ENCODE data around the gene ANKRD24. TPM values are rescaled to one million over a fixed set of nuclear protein-coding genes. Genes with fewer than 3 reads are reported as not detected.

ANKRD24 gene
- total and polyA plus RNA-seq, 7 donors, result 0.34 to 2.7 (median 0.46) TPM

- H3K36me3 ChIP-seq (ENCODE audit: insufficient read depth in 1 of 2, low read depth in 1 of 2), result peaks cover 19 to 100% of the 10 kb centered on the region in 2 donors
- WGBS, 3 donors, result 85 to 97% (median 91%) methylated on average over 6 of the region's 6 CpGs
Measured at GRCh38 chr19:4257025-4257424, 74.5 kb downstream of the ANKRD24 start.

DNA sequence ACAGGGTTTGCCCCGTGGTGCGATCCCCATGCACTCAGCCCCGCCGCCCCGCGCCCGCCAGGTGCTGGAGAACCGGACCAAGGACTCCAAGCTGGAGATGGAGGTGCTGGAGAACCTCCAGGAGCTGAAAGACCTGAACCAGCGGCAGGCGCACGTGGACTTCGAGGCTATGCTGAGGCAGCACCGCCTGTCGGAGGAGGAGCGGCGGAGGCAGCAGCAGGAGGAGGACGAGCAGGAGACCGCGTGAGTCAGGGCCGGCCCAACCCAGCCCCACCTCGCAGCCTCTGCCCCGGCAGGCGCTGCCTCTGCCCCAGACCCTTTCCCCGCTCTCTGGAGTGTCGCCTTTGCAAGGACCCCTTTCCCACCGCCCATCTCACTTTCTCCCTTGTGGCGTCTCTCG is 75.7 kb downstream of the ANKRD24 start:
- no peak overlapping the region for H3K4me3 ChIP-seq
- H3K27me3 ChIP-seq (ENCODE audit: insufficient read depth in 3 of 3, low read length in 2 of 3), result no peaks in the 10 kb centered on the region
- peaks cover 18 to 100% of the 10 kb centered on the region in 2 donors for H3K36me3 ChIP-seq (ENCODE audit: insufficient read depth in 1 of 2, low read depth in 1 of 2)
- TF ChIP-seq, protein P1, sequence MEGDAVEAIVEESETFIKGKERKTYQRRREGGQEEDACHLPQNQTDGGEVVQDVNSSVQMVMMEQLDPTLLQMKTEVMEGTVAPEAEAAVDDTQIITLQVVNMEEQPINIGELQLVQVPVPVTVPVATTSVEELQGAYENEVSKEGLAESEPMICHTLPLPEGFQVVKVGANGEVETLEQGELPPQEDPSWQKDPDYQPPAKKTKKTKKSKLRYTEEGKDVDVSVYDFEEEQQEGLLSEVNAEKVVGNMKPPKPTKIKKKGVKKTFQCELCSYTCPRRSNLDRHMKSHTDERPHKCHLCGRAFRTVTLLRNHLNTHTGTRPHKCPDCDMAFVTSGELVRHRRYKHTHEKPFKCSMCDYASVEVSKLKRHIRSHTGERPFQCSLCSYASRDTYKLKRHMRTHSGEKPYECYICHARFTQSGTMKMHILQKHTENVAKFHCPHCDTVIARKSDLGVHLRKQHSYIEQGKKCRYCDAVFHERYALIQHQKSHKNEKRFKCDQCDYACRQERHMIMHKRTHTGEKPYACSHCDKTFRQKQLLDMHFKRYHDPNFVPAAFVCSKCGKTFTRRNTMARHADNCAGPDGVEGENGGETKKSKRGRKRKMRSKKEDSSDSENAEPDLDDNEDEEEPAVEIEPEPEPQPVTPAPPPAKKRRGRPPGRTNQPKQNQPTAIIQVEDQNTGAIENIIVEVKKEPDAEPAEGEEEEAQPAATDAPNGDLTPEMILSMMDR (IDR thresholded peaks at IDR 0.05), result no peak
- H3K9me3 ChIP-seq, result peaks cover 5% of the 10 kb centered on the region
- intact Hi-C loops (cut with DNase I), result no loop called here
- DNase-seq (no peak), ATAC-seq (no peak)
- no peak overlapping the region for H3K27ac ChIP-seq
- no peaks in the 10 kb centered on the region for H3K4me1 ChIP-seq
- 92 to 97% (median 94%) methylated on average over 23 to 28 of the region's 28 CpGs for WGBS, 3 donors

More at GRCh38 chr19:4257025-4257424, 74.5 kb downstream of the ANKRD24 start:
- peaks cover 5% of the 10 kb centered on the region for H3K9me3 ChIP-seq
- no peak overlapping the region for H3K4me3 ChIP-seq
- ATAC-seq, result no peak
- intact Hi-C loops (cut with DNase I), result no loop called here
- H3K27ac ChIP-seq, result no peak overlapping the region
- no peak for DNase-seq
- H3K27me3 ChIP-seq (ENCODE audit: insufficient read depth in 3 of 3, low read length in 2 of 3), result no peaks in the 10 kb centered on the region
- H3K4me1 ChIP-seq, result no peaks in the 10 kb centered on the region
- TF ChIP-seq, protein P1 (IDR thresholded peaks at IDR 0.05), result no peak

DNA sequence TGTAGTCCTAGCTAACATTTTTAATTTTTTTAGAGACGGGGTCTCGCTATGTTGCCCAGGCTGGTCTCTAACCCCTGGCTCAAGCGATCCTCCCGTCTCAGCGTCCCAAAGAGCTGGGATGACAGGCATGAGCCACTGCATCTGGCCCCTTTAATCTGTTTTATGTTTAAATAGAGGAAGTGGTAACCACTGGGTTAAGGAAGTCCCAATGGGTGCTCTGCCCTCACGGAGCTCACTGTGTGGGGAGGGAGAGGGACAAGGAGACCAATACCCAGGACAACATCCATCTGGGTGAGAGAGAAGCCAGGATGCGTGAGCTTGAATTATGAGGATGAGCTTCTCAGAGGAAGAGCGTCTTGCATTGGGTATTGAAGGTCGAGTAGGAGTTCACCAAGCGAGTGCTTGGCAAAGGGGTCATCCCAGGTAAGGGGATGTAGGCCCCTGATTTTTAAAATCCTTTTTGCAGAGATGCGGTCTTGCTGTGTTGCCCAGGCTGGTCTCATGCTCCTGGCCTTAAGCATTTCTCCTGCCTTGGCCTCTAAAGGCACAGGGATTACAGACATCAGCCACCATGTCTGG is 78.2 kb downstream of the ANKRD24 start:
- WGBS, 3 donors, result 91 to 94% (median 94%) methylated on average over 11 of the region's 11 CpGs
- Histone ChIP-seq H3K4me1 (no peaks in the 10 kb centered on the region), H3K27ac (no peak overlapping the region), H3K27me3 (ENCODE audit: insufficient read depth in 3 of 3, low read length in 2 of 3) (no peaks in the 10 kb centered on the region), H3K36me3 (ENCODE audit: insufficient read depth in 1 of 2, low read depth in 1 of 2) (peaks cover 10 to 95% of the 10 kb centered on the region in 2 donors), H3K4me3 (no peak overlapping the region), H3K9me3 (peaks cover 5% of the 10 kb centered on the region)
- ATAC-seq, result no peak
- intact Hi-C loops (cut with DNase I), result loop anchor here in 1 of 2 donors (10.0 kb wide), 1 partner anchor 264 kb away; no protein-coding TSS in a partner anchor
- TF ChIP-seq, protein P1 (IDR thresholded peaks at IDR 0.05), result no peak
- DNase-seq, result no peak

DNA sequence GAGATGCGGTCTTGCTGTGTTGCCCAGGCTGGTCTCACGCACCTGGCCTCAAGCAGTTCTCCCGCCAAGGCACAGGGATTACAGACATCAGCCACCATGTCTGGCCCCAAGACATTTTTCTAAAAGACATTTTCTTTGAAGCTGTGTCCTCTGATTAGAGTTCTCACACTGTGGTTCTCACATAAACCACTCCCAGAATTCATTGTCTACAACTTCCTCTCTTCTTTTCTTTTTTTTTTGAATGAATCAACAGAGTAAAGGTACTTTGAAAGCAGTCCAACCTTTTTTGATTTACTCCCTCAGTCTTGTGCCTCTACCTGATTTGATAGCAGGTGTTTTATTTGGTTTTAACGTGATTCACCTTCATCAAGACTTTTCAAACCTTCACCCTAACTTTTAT is 82.3 kb downstream of the ANKRD24 start:
- Histone ChIP-seq H3K27ac (no peak overlapping the region), H3K36me3 (ENCODE audit: insufficient read depth in 1 of 2, low read depth in 1 of 2) (peaks cover 12 to 91% of the 10 kb centered on the region in 2 donors), H3K4me1 (no peaks in the 10 kb centered on the region), H3K9me3 (no peaks in the 10 kb centered on the region), H3K4me3 (no peak overlapping the region), H3K27me3 (ENCODE audit: insufficient read depth in 3 of 3, low read length in 2 of 3) (no peaks in the 10 kb centered on the region)
- intact Hi-C loops (cut with DNase I), result loop anchor here in 1 of 2 donors (10.0 kb wide), 1 partner anchor 260 kb away; no protein-coding TSS in a partner anchor
- 72 to 89% (median 81%) methylated on average over 4 of the region's 4 CpGs for WGBS, 3 donors
- no peak for ATAC-seq
- TF ChIP-seq, protein P1 (IDR thresholded peaks at IDR 0.05), result no peak
- no peak for DNase-seq

Measured in psoas muscle (tissue), 8 donors.